Measurements from ENCODE around the gene TTLL6. TPM values are rescaled to one million over a fixed set of nuclear protein-coding genes. Genes with fewer than 3 reads are reported as not detected.

Gene TTLL6
- total RNA-seq: under 1 TPM in 1 of 9 donors, not detected in 8; 0.55 TPM
- polyA plus RNA-seq: under 1 TPM; 0.07 to 0.15 TPM
- long read RNA-seq, donor 1: 0 reads
- long read RNA-seq, donor 2: 0 reads
- long read RNA-seq, donor 3: 0 reads

- H3K4me3 ChIP-seq: peak within 1 kb of the TSS; percentile 24 to 67 (median 52)
- WGBS, 4 donors: 2% methylated on average over 37 to 64 of the region's 64 CpGs
- TF ChIP-seq POLR2A (IDR thresholded peaks at IDR 0.05) (no peak), CTCF (IDR thresholded peaks at IDR 0.05) (no peak)
- intact Hi-C loops (cut with DNase I): loop anchor here in 3 of 10 donors (1.0 to 10.0 kb wide), 4 partner anchors 60 to 218 kb away; no protein-coding TSS in a partner anchor
- peak within 1 kb of the TSS in 1 of 12 donors; percentile 42 for H3K27ac ChIP-seq
- DNase-seq: peak; percentile 86 to 93 (median 88)
- peaks cover 0 to 18% (median 9%) of the 10 kb centered on the region in 12 donors for H3K4me1 ChIP-seq
- peak; percentile 97 to 99 (median 98) for ATAC-seq
- peaks cover 0 to 35% (median 0%) of the 10 kb centered on the region in 9 donors for H3K27me3 ChIP-seq
- H3K9me3 ChIP-seq: no peaks in the 10 kb centered on the region
- no peaks in the 10 kb centered on the region for H3K36me3 ChIP-seq
Observed at GRCh38 chr17:48816774-48817590, at the start of gene TTLL6. Gene TTLL6, minus strand, starts transcription at chr17:48817229. Its CDS starts 157 bp downstream, at chr17:48817072.

DNA sequence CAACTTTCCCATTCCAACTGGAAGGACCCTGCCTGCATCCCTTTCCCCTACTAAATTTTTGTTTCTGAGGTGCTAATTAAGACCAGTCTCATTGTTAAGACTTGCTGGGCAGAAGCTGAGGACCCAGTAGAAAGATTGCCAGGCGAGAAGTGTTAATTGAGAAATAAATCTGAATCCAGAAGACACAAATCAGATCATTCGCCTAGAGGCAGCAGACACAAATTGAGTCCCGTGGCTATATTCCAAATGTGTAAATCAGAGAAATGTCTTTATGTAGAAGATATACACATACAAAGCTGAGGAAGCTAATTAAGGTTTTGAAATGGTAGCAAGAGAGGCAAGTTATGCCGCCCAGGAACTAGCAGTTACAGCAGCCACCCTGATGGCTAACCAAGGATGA lies 43.4 kb upstream of the TTLL6 start:
- Histone ChIP-seq H3K4me3 (no peak overlapping the region), H3K9me3 (no peaks in the 10 kb centered on the region), H3K27me3 (no peaks in the 10 kb centered on the region), H3K27ac (no peak overlapping the region), H3K4me1 (no peaks in the 10 kb centered on the region), H3K36me3 (peaks cover 0 to 100% (median 94%) of the 10 kb centered on the region in 9 donors)
- DNase-seq: no peak
- intact Hi-C loops (cut with DNase I): no loop called here
- ATAC-seq: no peak
- TF ChIP-seq POLR2A (IDR thresholded peaks at IDR 0.05): no peak
- TF ChIP-seq CTCF (IDR thresholded peaks at IDR 0.05): no peak
- WGBS, 4 donors: 93 to 97% (median 95%) methylated on average over 4 of the region's 4 CpGs

GRCh38 chr17:48860034-48860433 lies 43.0 kb upstream of the TTLL6 start:
- no peak for DNase-seq
- H3K36me3 ChIP-seq: peaks cover 0 to 100% (median 94%) of the 10 kb centered on the region in 9 donors
- H3K27ac ChIP-seq: no peak overlapping the region
- WGBS, 4 donors: 96 to 100% (median 97%) methylated on average over 3 of the region's 3 CpGs
- peak in 4 of 12 donors; percentile 5 to 34 (median 20) for TF ChIP-seq CTCF (IDR thresholded peaks at IDR 0.05)
- TF ChIP-seq POLR2A (IDR thresholded peaks at IDR 0.05): no peak
- no peaks in the 10 kb centered on the region for H3K27me3 ChIP-seq
- no peaks in the 10 kb centered on the region for H3K9me3 ChIP-seq
- no peak for ATAC-seq
- no peaks in the 10 kb centered on the region for H3K4me1 ChIP-seq
- intact Hi-C loops (cut with DNase I): no loop called here
- no peak overlapping the region for H3K4me3 ChIP-seq

DNA sequence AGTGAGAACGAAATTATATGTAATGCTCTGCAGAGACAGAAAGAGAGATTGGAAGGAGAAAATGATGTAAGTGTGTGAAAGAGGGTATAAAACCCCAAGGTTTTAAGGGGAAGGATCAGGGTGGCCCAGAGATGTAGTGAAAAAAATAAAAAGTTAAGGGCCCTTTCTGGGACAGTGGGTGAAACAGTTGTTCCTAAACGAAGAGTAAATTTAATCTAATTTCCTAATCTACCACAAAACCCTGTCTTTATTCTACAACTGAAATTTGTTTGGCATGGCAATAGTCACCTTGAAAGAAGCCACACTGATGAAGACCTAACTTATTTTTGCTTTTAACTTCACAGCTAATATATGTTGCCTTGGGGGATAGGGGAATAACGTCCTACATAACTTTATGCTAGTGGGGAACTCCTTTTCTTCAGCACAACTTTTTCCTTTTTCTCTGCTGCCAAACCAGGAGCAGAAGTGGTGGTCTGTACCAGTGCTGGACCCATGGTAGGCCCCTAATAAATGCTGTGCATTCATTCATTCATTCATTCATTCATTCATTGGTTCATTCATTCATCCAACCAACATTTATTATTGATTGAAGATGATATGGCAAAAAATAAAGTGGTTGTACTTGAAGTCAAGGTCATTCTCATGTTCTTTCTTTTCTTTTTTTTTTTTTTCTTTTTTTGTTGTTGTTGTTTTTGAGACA lies 39.2 kb upstream of the TTLL6 start:
- no peak for ATAC-seq
- 66 to 72% (median 71%) methylated on average over 3 of the region's 3 CpGs for WGBS, 4 donors

More for the DNA sequence above, 39.2 kb upstream of the TTLL6 start:
- H3K4me3 ChIP-seq: no peak overlapping the region
- peaks cover 7 to 99% (median 94%) of the 10 kb centered on the region in 9 donors for H3K36me3 ChIP-seq
- no peaks in the 10 kb centered on the region for H3K27me3 ChIP-seq
- H3K4me1 ChIP-seq: peaks cover 0 to 8% (median 0%) of the 10 kb centered on the region in 12 donors
- H3K9me3 ChIP-seq: no peaks in the 10 kb centered on the region
- DNase-seq: no peak
- TF ChIP-seq POLR2A (IDR thresholded peaks at IDR 0.05) (no peak), CTCF (IDR thresholded peaks at IDR 0.05) (no peak)
- intact Hi-C loops (cut with DNase I): no loop called here
- no peak overlapping the region for H3K27ac ChIP-seq
